Measurements from ENCODE around the gene C2CD2. TPM values are rescaled to one million over a fixed set of nuclear protein-coding genes. Genes with fewer than 3 reads are reported as not detected.

Gene C2CD2
- total RNA-seq, 1 donor from 2014 or later = 15.8 TPM

DNA sequence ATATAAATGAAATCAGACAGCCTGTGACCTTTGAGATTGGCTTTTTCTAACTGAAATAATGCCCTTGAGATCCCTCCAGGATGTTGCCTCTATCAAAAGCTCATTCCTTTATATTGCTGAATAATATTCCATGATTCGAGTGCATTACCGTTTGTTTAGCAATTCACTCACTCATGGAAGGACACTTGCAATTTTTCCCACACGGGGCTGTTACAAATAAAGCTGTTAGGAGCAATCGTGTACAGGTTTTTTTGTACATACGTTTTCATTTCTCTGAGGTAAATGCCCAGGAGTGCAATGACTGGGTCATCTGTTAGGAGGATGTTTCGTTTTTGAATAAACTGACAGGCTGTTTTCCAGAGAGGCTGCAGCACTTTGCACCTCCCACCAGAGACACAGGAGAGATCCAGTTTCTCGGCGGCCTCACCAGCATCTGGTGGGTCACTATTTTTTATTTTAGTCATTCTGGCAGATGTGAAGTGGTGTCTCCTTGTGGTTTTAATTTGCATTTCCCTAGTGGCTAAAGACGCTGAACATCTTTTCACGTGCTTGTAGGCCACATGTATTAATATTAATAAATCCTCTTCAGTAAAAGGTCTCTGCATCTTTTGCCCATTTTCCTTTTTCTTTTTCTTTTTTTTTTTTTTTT lies 85.6 kb downstream of the C2CD2 start:
- H3K27me3 ChIP-seq (ENCODE audit: control insufficient read depth, insufficient read depth, low read length) = no peaks in the 10 kb centered on the region
- TF ChIP-seq, protein P1, sequence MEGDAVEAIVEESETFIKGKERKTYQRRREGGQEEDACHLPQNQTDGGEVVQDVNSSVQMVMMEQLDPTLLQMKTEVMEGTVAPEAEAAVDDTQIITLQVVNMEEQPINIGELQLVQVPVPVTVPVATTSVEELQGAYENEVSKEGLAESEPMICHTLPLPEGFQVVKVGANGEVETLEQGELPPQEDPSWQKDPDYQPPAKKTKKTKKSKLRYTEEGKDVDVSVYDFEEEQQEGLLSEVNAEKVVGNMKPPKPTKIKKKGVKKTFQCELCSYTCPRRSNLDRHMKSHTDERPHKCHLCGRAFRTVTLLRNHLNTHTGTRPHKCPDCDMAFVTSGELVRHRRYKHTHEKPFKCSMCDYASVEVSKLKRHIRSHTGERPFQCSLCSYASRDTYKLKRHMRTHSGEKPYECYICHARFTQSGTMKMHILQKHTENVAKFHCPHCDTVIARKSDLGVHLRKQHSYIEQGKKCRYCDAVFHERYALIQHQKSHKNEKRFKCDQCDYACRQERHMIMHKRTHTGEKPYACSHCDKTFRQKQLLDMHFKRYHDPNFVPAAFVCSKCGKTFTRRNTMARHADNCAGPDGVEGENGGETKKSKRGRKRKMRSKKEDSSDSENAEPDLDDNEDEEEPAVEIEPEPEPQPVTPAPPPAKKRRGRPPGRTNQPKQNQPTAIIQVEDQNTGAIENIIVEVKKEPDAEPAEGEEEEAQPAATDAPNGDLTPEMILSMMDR (IDR thresholded peaks at IDR 0.05; ENCODE audit: insufficient read depth, low read length, poor library complexity, severe bottlenecking) = no peak

DNA sequence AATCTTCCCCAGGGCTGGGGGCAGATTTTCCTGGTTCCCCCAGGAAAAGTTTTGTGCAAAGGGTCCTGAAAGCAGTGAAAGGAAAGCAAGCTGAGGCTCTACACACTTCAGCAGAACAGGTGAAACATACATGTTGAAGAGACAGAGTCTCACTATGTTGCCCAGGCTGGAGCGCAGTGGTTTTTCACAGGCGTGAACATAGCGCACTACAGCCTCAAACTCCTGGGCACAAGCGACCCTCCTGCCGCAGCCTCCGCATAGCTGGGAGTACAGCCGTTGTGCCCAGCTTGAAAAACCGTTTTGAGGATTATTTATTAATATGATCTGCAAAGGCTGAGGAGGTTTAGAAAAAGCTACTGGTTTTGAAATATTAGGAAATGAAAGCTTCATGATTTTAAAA lies 86.5 kb downstream of the C2CD2 start:
- TF ChIP-seq, protein P1 (IDR thresholded peaks at IDR 0.05; ENCODE audit: insufficient read depth, low read length, poor library complexity, severe bottlenecking) = no peak
- no peak overlapping the region for H3K4me3 ChIP-seq (ENCODE audit: low read depth, low read length)
- no peak for DNase-seq (ENCODE audit: low read depth)
- no peaks in the 10 kb centered on the region for H3K27me3 ChIP-seq (ENCODE audit: control insufficient read depth, insufficient read depth, low read length)
- H3K36me3 ChIP-seq (ENCODE audit: control insufficient read depth, insufficient read depth, low read length) = no peaks in the 10 kb centered on the region

More for the DNA sequence above, 85.6 kb downstream of the C2CD2 start:
- Histone ChIP-seq H3K36me3 (ENCODE audit: control insufficient read depth, insufficient read depth, low read length) (no peaks in the 10 kb centered on the region), H3K4me3 (ENCODE audit: low read depth, low read length) (no peak overlapping the region)
- DNase-seq (ENCODE audit: low read depth) = no peak

GRCh38 chr21:41866274-41866809 lies 87.5 kb downstream of the C2CD2 start:
- Histone ChIP-seq H3K36me3 (ENCODE audit: control insufficient read depth, insufficient read depth, low read length) (no peaks in the 10 kb centered on the region), H3K4me3 (ENCODE audit: low read depth, low read length) (no peak overlapping the region), H3K27me3 (ENCODE audit: control insufficient read depth, insufficient read depth, low read length) (no peaks in the 10 kb centered on the region)
- TF ChIP-seq, protein P1 (IDR thresholded peaks at IDR 0.05; ENCODE audit: insufficient read depth, low read length, poor library complexity, severe bottlenecking) = no peak
- DNase-seq (ENCODE audit: low read depth) = no peak

- Histone ChIP-seq H3K27me3 (ENCODE audit: control insufficient read depth, insufficient read depth, low read length) (no peaks in the 10 kb centered on the region), H3K36me3 (ENCODE audit: control insufficient read depth, insufficient read depth, low read length) (no peaks in the 10 kb centered on the region), H3K4me3 (ENCODE audit: low read depth, low read length) (no peak overlapping the region)
- DNase-seq (ENCODE audit: low read depth) = no peak
- TF ChIP-seq, protein P1 (IDR thresholded peaks at IDR 0.05; ENCODE audit: insufficient read depth, low read length, poor library complexity, severe bottlenecking) = no peak
Observed at GRCh38 chr21:41865002-41865777, 88.6 kb downstream of the C2CD2 start.

DNA sequence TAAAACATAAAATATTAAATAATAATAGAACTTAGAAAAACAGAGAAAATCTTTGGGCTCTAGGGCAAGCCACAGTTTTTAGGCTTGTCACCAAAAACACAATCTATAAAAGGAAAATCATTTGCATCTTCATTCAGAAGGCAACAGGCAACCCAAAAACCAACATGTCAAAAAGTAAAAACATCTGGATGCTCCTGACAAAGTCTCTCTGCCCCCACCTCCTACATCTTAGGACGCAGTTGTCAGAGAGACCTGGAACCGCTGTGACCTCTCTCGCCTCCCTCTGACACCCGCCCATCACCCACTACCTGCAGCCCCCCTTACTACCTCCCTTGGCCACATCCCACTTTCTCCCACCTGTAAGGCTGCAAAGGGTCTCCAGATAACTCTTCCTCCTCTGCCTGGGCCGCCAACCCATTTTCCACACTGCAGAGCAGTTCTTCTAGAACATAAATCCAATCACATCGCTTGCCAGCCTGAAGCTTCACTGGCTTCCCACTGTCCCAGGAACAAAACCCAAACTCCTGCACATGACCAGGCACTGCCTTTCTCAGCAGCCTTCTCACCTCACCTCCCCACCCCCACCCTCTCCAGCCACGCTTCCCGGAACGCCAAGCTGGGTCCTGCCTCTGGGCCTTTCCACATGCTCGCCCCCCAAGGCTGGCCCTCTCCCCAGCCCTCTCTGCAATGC lies 89.4 kb downstream of the C2CD2 start:
- TF ChIP-seq, protein P1 (IDR thresholded peaks at IDR 0.05; ENCODE audit: insufficient read depth, low read length, poor library complexity, severe bottlenecking) = no peak
- no peak overlapping the region for H3K4me3 ChIP-seq (ENCODE audit: low read depth, low read length)
- no peak for DNase-seq (ENCODE audit: low read depth)

More for the DNA sequence above, 89.4 kb downstream of the C2CD2 start:
- Histone ChIP-seq H3K36me3 (ENCODE audit: control insufficient read depth, insufficient read depth, low read length) (peaks cover 2% of the 10 kb centered on the region), H3K27me3 (ENCODE audit: control insufficient read depth, insufficient read depth, low read length) (no peaks in the 10 kb centered on the region)

Data from kidney epithelial cell (primary cell).